ENCODE data around the gene CADPS. TPM values are rescaled to one million over a fixed set of nuclear protein-coding genes. Genes with fewer than 3 reads are reported as not detected.

The CADPS gene
- polyA plus RNA-seq, 1 donor (not counting 4 experiments of a cell fraction or from before 2014, with no cell fraction given) = not detected

DNA sequence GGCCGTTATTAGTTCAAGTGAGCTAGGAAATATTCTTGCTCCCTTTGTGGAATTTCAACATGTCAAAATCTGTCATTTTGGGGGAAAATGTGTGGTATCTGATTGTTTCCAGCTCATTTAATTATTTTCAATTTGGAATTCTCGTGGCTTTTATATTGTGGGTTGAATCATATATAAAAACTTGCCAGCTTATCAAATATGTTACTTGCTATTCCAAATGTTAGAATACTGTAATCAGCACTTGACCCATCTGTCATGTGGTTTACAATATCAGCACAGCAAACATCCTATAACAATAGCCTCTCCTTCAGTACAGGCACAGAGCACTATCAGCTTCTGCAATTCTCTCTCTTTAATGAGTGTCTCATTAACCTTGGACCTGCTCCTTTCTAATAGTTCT is 371.7 kb downstream of the CADPS start:
- Histone ChIP-seq H3K9ac (ENCODE audit: control insufficient read depth, extremely low read depth, insufficient read depth, low read length) (no peak overlapping the region), H3K9me3 (ENCODE audit: control insufficient read depth, low read depth, low read length) (no peaks in the 10 kb centered on the region), H2AFZ (ENCODE audit: control insufficient read depth, low read length) (no peak overlapping the region), H3K27me3 (ENCODE audit: control insufficient read depth, extremely low read depth, insufficient read depth, low read length) (peaks cover 9% of the 10 kb centered on the region), H3K36me3 (ENCODE audit: control insufficient read depth in 2 of 2, extremely low read depth in 1 of 2, insufficient read depth in 2 of 2, low read length in 2 of 2) (no peaks in the 10 kb centered on the region), H3K27ac (ENCODE audit: control insufficient read depth, insufficient read depth, low read length) (no peak overlapping the region), H3K4me1 (ENCODE audit: control insufficient read depth, extremely low read depth, insufficient read depth, low read length) (no peaks in the 10 kb centered on the region), H3K9me1 (ENCODE audit: control insufficient read depth, extremely low read depth, insufficient read depth, low read length) (no peaks in the 10 kb centered on the region), H3K79me2 (ENCODE audit: control insufficient read depth, insufficient read depth, low read length) (no peaks in the 10 kb centered on the region), H3K4me3 (ENCODE audit: control insufficient read depth in 2 of 3, extremely low read depth in 1 of 3, insufficient read depth in 2 of 3, low read depth in 1 of 3, low read length in 3 of 3) (no peak overlapping the region), H4K20me1 (ENCODE audit: control insufficient read depth, extremely low read depth, insufficient read depth, low read length) (no peaks in the 10 kb centered on the region), H3K4me2 (ENCODE audit: control insufficient read depth, extremely low read depth, insufficient read depth, low read depth, low read length) (no peak overlapping the region)
- TF ChIP-seq, protein P1, sequence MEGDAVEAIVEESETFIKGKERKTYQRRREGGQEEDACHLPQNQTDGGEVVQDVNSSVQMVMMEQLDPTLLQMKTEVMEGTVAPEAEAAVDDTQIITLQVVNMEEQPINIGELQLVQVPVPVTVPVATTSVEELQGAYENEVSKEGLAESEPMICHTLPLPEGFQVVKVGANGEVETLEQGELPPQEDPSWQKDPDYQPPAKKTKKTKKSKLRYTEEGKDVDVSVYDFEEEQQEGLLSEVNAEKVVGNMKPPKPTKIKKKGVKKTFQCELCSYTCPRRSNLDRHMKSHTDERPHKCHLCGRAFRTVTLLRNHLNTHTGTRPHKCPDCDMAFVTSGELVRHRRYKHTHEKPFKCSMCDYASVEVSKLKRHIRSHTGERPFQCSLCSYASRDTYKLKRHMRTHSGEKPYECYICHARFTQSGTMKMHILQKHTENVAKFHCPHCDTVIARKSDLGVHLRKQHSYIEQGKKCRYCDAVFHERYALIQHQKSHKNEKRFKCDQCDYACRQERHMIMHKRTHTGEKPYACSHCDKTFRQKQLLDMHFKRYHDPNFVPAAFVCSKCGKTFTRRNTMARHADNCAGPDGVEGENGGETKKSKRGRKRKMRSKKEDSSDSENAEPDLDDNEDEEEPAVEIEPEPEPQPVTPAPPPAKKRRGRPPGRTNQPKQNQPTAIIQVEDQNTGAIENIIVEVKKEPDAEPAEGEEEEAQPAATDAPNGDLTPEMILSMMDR (optimal IDR thresholded peaks at IDR 0.05 in 1 of 3, IDR thresholded peaks at IDR 0.05 in 1 of 3, conservative IDR thresholded peaks at IDR 0.05 in 1 of 3; ENCODE audit: extremely low read depth in 1 of 3, insufficient read depth in 2 of 3, low read length in 3 of 3) = no peak
- no peak for TF ChIP-seq EZH2 (IDR thresholded peaks at IDR 0.05; ENCODE audit: low read length)
- DNase-seq (ENCODE audit: low read depth, low spot score) (no peak), FAIRE-seq (no peak)
- dilution Hi-C loops (cut with MboI; ENCODE audit: extremely low pct_ligation_motif_present, low sequenced_read_pairs) = no loop called here

DNA sequence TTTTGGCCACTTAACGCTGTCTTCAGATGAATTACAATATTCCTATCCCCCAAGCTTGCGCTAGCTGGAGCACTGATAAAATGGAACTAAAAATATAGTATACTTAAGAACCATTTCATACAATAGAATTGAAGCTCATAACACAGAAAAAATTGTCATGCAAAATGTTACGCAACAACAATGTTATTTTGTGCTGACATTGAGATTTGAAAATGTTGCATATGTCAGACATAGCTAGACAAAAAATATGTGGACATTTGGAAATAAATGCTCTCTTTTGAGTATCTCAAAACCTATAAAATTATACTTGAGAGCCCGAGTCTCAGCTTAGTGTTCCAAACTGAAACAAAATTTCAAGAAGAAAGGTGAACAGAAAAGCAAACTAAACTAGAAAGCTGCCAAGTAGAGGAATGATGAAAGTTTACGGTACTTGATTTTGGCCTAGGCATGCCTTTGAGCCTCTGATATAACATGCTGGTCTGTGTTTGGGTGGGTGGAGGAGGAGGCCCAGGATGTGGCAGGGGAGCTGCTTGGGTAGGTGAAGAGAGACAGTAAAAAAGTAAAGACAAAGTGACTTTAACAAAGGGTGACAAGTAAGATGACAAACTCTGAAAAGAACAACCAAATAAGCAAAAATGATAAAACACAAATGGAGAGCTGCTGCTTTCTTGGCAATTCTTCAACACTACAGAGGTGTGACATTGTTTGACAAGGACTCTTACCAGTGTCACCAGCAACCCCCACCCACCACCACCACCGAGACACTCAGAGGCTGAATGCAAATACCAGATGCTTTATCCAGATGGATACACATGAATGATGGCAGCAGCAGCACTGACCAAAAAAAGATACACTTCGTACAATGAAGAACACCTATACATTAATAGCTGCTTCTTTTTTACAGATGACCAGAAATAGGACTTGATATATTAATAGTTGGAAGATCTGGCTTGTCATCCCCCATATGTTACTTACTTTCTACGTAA is 372.6 kb downstream of the CADPS start:
- Histone ChIP-seq H3K27me3 (ENCODE audit: control insufficient read depth, extremely low read depth, insufficient read depth, low read length) (peaks cover 9% of the 10 kb centered on the region), H3K4me1 (ENCODE audit: control insufficient read depth, extremely low read depth, insufficient read depth, low read length) (no peaks in the 10 kb centered on the region), H4K20me1 (ENCODE audit: control insufficient read depth, extremely low read depth, insufficient read depth, low read length) (no peaks in the 10 kb centered on the region), H2AFZ (ENCODE audit: control insufficient read depth, low read length) (no peak overlapping the region), H3K4me3 (ENCODE audit: control insufficient read depth in 2 of 3, extremely low read depth in 1 of 3, insufficient read depth in 2 of 3, low read depth in 1 of 3, low read length in 3 of 3) (no peak overlapping the region), H3K27ac (ENCODE audit: control insufficient read depth, insufficient read depth, low read length) (no peak overlapping the region), H3K36me3 (ENCODE audit: control insufficient read depth in 2 of 2, extremely low read depth in 1 of 2, insufficient read depth in 2 of 2, low read length in 2 of 2) (no peaks in the 10 kb centered on the region), H3K9me1 (ENCODE audit: control insufficient read depth, extremely low read depth, insufficient read depth, low read length) (no peaks in the 10 kb centered on the region), H3K9ac (ENCODE audit: control insufficient read depth, extremely low read depth, insufficient read depth, low read length) (no peak overlapping the region), H3K9me3 (ENCODE audit: control insufficient read depth, low read depth, low read length) (no peaks in the 10 kb centered on the region), H3K4me2 (ENCODE audit: control insufficient read depth, extremely low read depth, insufficient read depth, low read depth, low read length) (no peak overlapping the region), H3K79me2 (ENCODE audit: control insufficient read depth, insufficient read depth, low read length) (no peaks in the 10 kb centered on the region)
- FAIRE-seq (no peak), DNase-seq (ENCODE audit: low read depth, low spot score) (no peak)
- TF ChIP-seq, protein P1 (optimal IDR thresholded peaks at IDR 0.05 in 1 of 3, IDR thresholded peaks at IDR 0.05 in 1 of 3, conservative IDR thresholded peaks at IDR 0.05 in 1 of 3; ENCODE audit: extremely low read depth in 1 of 3, insufficient read depth in 2 of 3, low read length in 3 of 3) = no peak
- no peak for TF ChIP-seq EZH2 (IDR thresholded peaks at IDR 0.05; ENCODE audit: low read length)
- dilution Hi-C loops (cut with MboI; ENCODE audit: extremely low pct_ligation_motif_present, low sequenced_read_pairs) = no loop called here
